BLaER1 treated with 17β-estradiol and CSF1 and Interleukin-3, amounts not matched to agents 10 nM and 100 nM (cell line): ENCODE data around the gene GABRD.

Source experiments
- H3K27ac ChIP-seq, 11 experiments: shearing (Covaris generic); formaldehyde crosslinking; 2 replicates each; pipeline ENCODE4 v1.8.1; 2022
- H3K27me3 ChIP-seq, 11 experiments: shearing (Covaris generic); formaldehyde crosslinking; 2 replicates each; pipeline ENCODE4 v1.8.1; 2022
- H3K36me3 ChIP-seq, 11 experiments: shearing (Covaris generic); formaldehyde crosslinking; 2 replicates each; pipeline ENCODE4 v1.8.1; 2022
- H3K4me1 ChIP-seq, 10 experiments: shearing (Covaris generic); formaldehyde crosslinking; 2 replicates each; pipeline ENCODE4 v1.8.1; 2022
- H3K4me2 ChIP-seq, 11 experiments: shearing (Covaris generic); formaldehyde crosslinking; 2 replicates each; pipeline ENCODE4 v1.8.1; 2022
- H3K4me3 ChIP-seq, 10 experiments: shearing (Covaris generic); formaldehyde crosslinking; 2 replicates each; pipeline ENCODE4 v1.8.1; 2022
- H3K9ac ChIP-seq, 11 experiments: shearing (Covaris generic); formaldehyde crosslinking; 2 replicates each; pipeline ENCODE4 v1.8.1; 2022
- H3K9me3 ChIP-seq, 11 experiments: shearing (Covaris generic); formaldehyde crosslinking; replicated peaks in 1 of 11; 2 replicates each; pipeline ENCODE4 v1.8.1; 2022
- H4K20me1 ChIP-seq, 11 experiments: shearing (Covaris generic); formaldehyde crosslinking; 2 replicates each; pipeline ENCODE4 v1.8.1; 2022
- Cebpa-rat ChIP-seq, 11 experiments: shearing (Covaris generic); IDR thresholded peaks; 2 replicates each; pipeline ENCODE4 v1.8.1; 2022

Gene GABRD

DNA sequence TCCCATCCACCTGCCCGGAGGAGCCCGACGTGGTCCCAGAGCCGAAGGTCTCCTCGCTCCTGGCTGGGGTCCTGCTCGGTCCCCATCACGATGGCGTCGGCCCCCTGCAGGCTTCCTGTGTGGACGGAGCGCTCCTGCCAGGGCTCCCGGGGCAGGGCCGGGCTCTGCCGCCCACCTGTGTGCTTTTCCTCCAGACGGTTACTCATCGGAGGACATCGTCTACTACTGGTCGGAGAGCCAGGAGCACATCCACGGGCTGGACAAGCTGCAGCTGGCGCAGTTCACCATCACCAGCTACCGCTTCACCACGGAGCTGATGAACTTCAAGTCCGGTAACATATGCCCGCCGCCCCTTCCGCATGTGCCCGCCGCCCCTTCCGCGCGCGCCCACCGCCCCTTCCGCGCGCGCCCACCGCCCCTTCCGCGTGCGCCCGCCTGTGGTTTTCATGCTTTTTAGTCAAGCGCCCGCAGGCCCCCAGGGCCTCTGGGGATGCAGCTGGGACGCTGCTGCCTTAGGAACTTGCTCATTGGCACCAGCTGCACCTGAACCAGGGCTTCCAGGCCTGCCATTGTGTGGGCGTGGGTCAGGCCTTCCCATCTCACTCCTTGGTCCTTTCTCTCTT, 8.9 kb downstream of the GABRD start:
- H4K20me1 ChIP-seq, result peaks cover 0 to 27% (median 0%) of the 10 kb centered on the region in 11 experiments; a peak in 4 of 22 replicates
- H3K27me3 ChIP-seq, result peaks cover under 1 to 52% (median 3%) of the 10 kb centered on the region in 11 experiments; a peak in 16 of 22 replicates
- peak overlapping the region in 10 of 11 experiments; percentile 33 to 87 (median 73); a peak in 18 of 22 replicates for H3K9ac ChIP-seq
- H3K27ac ChIP-seq, result peak overlapping the region in 9 of 11 experiments; percentile 31 to 97 (median 89); a peak in 18 of 22 replicates
- H3K4me3 ChIP-seq, result peak overlapping the region in 9 of 10 experiments; percentile 9 to 65 (median 62); a peak in 17 of 20 replicates
- H3K4me2 ChIP-seq, result peak overlapping the region; percentile 76 to 100 (median 97)
- TF ChIP-seq Cebpa-rat (IDR thresholded peaks at IDR 0.05), result no peak
- H3K36me3 ChIP-seq, result no peaks in the 10 kb centered on the region
- H3K4me1 ChIP-seq, result peaks cover 64 to 100% (median 98%) of the 10 kb centered on the region in 10 experiments
- H3K9me3 ChIP-seq, result no peaks in the 10 kb centered on the region

DNA sequence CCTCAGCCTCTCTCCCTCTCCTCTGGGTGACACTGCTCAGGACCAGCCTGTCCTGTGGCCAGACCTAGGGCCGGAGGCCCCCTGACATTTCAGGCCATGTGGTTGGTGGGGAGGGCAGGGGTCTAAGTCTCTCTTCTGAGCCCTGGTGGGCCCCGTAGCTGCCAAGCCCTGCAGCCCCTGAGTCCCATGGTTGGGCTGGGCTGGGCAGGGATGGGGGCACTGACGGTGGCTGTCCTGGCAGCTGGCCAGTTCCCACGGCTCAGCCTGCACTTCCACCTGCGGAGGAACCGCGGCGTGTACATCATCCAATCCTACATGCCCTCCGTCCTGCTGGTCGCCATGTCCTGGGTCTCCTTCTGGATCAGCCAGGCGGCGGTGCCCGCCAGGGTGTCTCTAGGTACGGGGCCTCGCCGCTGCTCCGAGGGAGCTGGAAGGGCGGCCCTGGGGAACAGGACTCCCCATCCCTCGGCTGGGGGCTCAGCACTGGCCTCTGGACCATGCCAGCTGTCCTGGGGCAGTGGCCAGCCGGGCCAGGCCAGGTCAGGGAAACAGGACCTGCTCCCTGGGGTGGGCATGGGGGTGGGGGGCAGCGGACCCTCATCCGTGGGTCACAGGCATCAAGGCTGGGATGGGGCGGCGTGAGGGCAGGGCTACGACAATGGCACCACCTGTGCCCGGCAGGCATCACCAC, 9.9 kb downstream of the GABRD start:
- H3K9me3 ChIP-seq, result no peaks in the 10 kb centered on the region
- no peaks in the 10 kb centered on the region for H3K36me3 ChIP-seq
- H3K27ac ChIP-seq, result peak overlapping the region in 9 of 11 experiments; percentile 30 to 97 (median 84); a peak in 18 of 22 replicates
- peaks cover 0 to 20% (median 0%) of the 10 kb centered on the region in 11 experiments; a peak in 4 of 22 replicates for H4K20me1 ChIP-seq
- H3K4me3 ChIP-seq, result peak overlapping the region in 8 of 10 experiments; percentile 41 to 65 (median 62); a peak in 14 of 20 replicates
- H3K4me1 ChIP-seq, result peaks cover 70 to 100% (median 97%) of the 10 kb centered on the region in 10 experiments
- H3K4me2 ChIP-seq, result peak overlapping the region; percentile 76 to 100 (median 97)
- no peak for TF ChIP-seq Cebpa-rat (IDR thresholded peaks at IDR 0.05)
- H3K27me3 ChIP-seq, result peaks cover 0 to 50% (median 0%) of the 10 kb centered on the region in 11 experiments; a peak in 9 of 22 replicates
- H3K9ac ChIP-seq, result peak overlapping the region in 8 of 11 experiments; percentile 42 to 82 (median 62); a peak in 15 of 22 replicates

- H3K9me3 ChIP-seq, result no peaks in the 10 kb centered on the region
- H4K20me1 ChIP-seq, result peaks cover 0 to 20% (median 0%) of the 10 kb centered on the region in 11 experiments; a peak in 4 of 22 replicates
- H3K27ac ChIP-seq, result peak overlapping the region in 5 of 11 experiments; percentile 40 to 97 (median 88); a peak in 8 of 22 replicates
- no peaks in the 10 kb centered on the region for H3K36me3 ChIP-seq
- H3K9ac ChIP-seq, result peak overlapping the region in 3 of 11 experiments; percentile 9 to 82 (median 72); a peak in 3 of 22 replicates
- H3K4me3 ChIP-seq, result no peak overlapping the region
- H3K4me2 ChIP-seq, result peak overlapping the region; percentile 76 to 100 (median 97); a peak in 21 of 22 replicates
- no peak for TF ChIP-seq Cebpa-rat (IDR thresholded peaks at IDR 0.05)
- H3K27me3 ChIP-seq, result peaks cover 0 to 50% (median 0%) of the 10 kb centered on the region in 11 experiments; a peak in 9 of 22 replicates
- peaks cover 65 to 97% (median 93%) of the 10 kb centered on the region in 10 experiments for H3K4me1 ChIP-seq
Measured at GRCh38 chr1:2029561-2029960, 10.4 kb downstream of the GABRD start.

DNA sequence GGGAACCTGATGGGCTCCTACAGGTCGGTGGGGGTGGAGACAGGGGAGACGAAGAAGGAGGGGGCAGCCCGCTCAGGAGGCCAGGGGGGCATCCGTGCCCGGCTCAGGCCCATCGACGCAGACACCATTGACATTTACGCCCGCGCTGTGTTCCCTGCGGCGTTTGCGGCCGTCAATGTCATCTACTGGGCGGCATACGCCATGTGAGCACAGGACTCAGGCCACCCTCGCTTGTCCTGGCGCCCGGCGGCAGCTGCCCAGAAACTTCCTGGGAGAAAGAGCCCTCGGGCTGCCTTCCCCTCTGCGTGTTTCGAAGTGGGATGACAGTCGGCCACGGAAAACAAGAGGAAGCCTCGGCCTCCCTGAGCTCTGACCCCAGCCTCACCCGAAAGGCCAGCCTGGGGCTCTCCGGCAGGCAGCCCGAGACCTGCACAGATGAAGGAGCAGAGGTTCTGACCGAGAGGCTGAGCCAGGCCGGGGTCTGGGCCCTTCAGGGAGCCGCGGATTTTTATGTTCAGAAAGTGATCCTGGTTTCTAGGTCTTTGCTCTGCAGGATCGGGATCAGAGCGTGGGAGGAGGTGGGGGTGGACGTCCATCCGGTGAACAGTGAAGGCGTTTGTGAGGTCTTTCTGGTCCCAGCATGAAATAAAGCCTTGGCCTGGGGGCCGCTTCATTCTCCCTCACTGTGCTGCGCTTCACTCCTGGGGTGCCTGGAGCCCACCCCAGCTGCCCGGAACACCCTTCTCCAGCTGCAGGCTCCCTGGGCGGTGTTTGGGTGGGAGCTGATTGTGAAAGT, 11.1 kb downstream of the GABRD start:
- peaks cover 0 to 20% (median 0%) of the 10 kb centered on the region in 11 experiments; a peak in 4 of 22 replicates for H4K20me1 ChIP-seq
- H3K9ac ChIP-seq, result peak overlapping the region in 4 of 11 experiments; percentile 9 to 65 (median 19); a peak in 2 of 22 replicates
- peaks cover 0 to 46% (median 0%) of the 10 kb centered on the region in 11 experiments; a peak in 9 of 22 replicates for H3K27me3 ChIP-seq
- peaks cover 58 to 97% (median 87%) of the 10 kb centered on the region in 10 experiments for H3K4me1 ChIP-seq
- H3K36me3 ChIP-seq, result no peaks in the 10 kb centered on the region
- no peak for TF ChIP-seq Cebpa-rat (IDR thresholded peaks at IDR 0.05)
- H3K4me3 ChIP-seq, result no peak overlapping the region
- peak overlapping the region in 3 of 11 experiments; percentile 68 to 97 (median 95); a peak in 6 of 22 replicates for H3K27ac ChIP-seq
- no peaks in the 10 kb centered on the region for H3K9me3 ChIP-seq
- H3K4me2 ChIP-seq, result peak overlapping the region; percentile 76 to 100 (median 97); a peak in 20 of 22 replicates

- H3K27ac ChIP-seq, result peak overlapping the region in 4 of 11 experiments; percentile 35 to 97 (median 63); a peak in 8 of 22 replicates
- no peaks in the 10 kb centered on the region for H3K36me3 ChIP-seq
- peaks cover 0 to 20% (median 0%) of the 10 kb centered on the region in 11 experiments; a peak in 4 of 22 replicates for H4K20me1 ChIP-seq
- peak overlapping the region in 2 of 10 experiments; percentile 7 to 14; a peak in 2 of 20 replicates for H3K4me3 ChIP-seq
- H3K27me3 ChIP-seq, result peaks cover 0 to 33% (median 0%) of the 10 kb centered on the region in 11 experiments; a peak in 9 of 22 replicates
- no peaks in the 10 kb centered on the region for H3K9me3 ChIP-seq
- peak overlapping the region in 9 of 11 experiments; percentile 1 to 66 (median 27); a peak in 9 of 22 replicates for H3K9ac ChIP-seq
- TF ChIP-seq Cebpa-rat (IDR thresholded peaks at IDR 0.05), result no peak
- peak overlapping the region; percentile 44 to 100 (median 97) for H3K4me2 ChIP-seq
- H3K4me1 ChIP-seq, result peaks cover 46 to 90% (median 71%) of the 10 kb centered on the region in 10 experiments
Measured at GRCh38 chr1:2031546-2032540, 12.7 kb downstream of the GABRD start.

DNA sequence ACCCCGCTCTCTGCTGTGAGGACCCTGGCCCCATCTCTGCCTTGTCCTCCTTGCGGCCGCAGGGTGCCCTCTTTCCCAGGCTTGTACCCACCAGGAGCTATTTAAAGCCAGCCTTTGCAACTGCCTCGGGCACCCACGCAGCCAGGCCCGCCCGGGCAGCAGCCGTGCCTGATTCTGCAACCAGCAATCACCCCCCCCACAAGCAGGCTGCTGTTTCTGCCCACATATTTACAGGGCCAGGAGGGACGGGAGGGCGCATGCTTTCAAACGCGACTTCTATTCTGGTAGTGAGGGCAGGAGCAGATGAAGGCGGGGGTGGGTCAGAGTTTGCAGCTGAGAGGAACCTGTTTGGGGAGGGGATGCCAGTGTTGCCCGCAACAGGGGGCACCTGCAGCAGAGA, 13.6 kb downstream of the GABRD start:
- TF ChIP-seq Cebpa-rat (IDR thresholded peaks at IDR 0.05), result no peak
- peaks cover 42 to 81% (median 62%) of the 10 kb centered on the region in 10 experiments for H3K4me1 ChIP-seq
- H3K9ac ChIP-seq, result peak overlapping the region in 10 of 11 experiments; percentile 1 to 66 (median 25); a peak in 11 of 22 replicates
- H3K27ac ChIP-seq, result peak overlapping the region in 4 of 11 experiments; percentile 35 to 97 (median 63); a peak in 8 of 22 replicates
- peaks cover 0 to 30% (median 0%) of the 10 kb centered on the region in 11 experiments; a peak in 9 of 22 replicates for H3K27me3 ChIP-seq
- H3K4me3 ChIP-seq, result peak overlapping the region in 2 of 10 experiments; percentile 7 to 14; a peak in 1 of 20 replicates
- no peaks in the 10 kb centered on the region for H3K36me3 ChIP-seq
- H3K4me2 ChIP-seq, result peak overlapping the region; percentile 44 to 100 (median 97)
- peaks cover 0 to 18% (median 0%) of the 10 kb centered on the region in 11 experiments; a peak in 4 of 22 replicates for H4K20me1 ChIP-seq
- H3K9me3 ChIP-seq, result no peaks in the 10 kb centered on the region

GRCh38 chr1:2033165-2033564, 14.0 kb downstream of the GABRD start:
- TF ChIP-seq Cebpa-rat (IDR thresholded peaks at IDR 0.05), result no peak
- H3K27me3 ChIP-seq, result peaks cover 0 to 26% (median 0%) of the 10 kb centered on the region in 11 experiments; a peak in 9 of 22 replicates
- peaks cover 0 to 18% (median 0%) of the 10 kb centered on the region in 11 experiments; a peak in 3 of 22 replicates for H4K20me1 ChIP-seq
- no peak overlapping the region for H3K4me3 ChIP-seq
- peak overlapping the region; percentile 44 to 100 (median 97) for H3K4me2 ChIP-seq
- H3K9ac ChIP-seq, result peak overlapping the region in 7 of 11 experiments; percentile 4 to 66 (median 46); a peak in 6 of 22 replicates
- peaks cover 37 to 77% (median 58%) of the 10 kb centered on the region in 10 experiments for H3K4me1 ChIP-seq
- no peaks in the 10 kb centered on the region for H3K36me3 ChIP-seq
- H3K27ac ChIP-seq, result peak overlapping the region in 2 of 11 experiments; percentile 51 to 68; a peak in 4 of 22 replicates
- 0 out of 22 replicates have a peak, but pooled peaks cover 0 to 2% (median 0%) of the 10 kb centered on the region in 11 experiments for H3K9me3 ChIP-seq
